Endodermal cell (in vitro differentiated cells): Measurements from ENCODE around the gene CHST9. TPM values are rescaled to one million over a fixed set of nuclear protein-coding genes. Genes with fewer than 3 reads are reported as not detected.

Experiments
- DNase-seq: peaks from one replicate; pipeline ENCODE4 v3.0.0-alpha.2; 2017
- H3K27ac ChIP-seq: 2 replicates; pipeline ENCODE4 v1.5.1; 2013; ENCODE audit warnings: mild to moderate bottlenecking, low read depth, low read length, moderate library complexity
- H3K27me3 ChIP-seq: 2 replicates; pipeline ENCODE4 v1.6.1; 2013; ENCODE audit warnings: mild to moderate bottlenecking, low read length, moderate library complexity; ENCODE audit not compliant: insufficient read depth, control insufficient read depth, poor library complexity, severe bottlenecking
- H3K36me3 ChIP-seq: 2 replicates; pipeline ENCODE4 v1.7.0; 2013; ENCODE audit warnings: mild to moderate bottlenecking, low read length, moderate library complexity; ENCODE audit not compliant: control insufficient read depth, insufficient read depth
- H3K4me1 ChIP-seq: one replicate; pipeline ENCODE4 v1.7.0; 2013; ENCODE audit warnings: low read length; ENCODE audit not compliant: control insufficient read depth, insufficient read depth
- H3K4me3 ChIP-seq: 2 replicates; pipeline ENCODE4 v1.5.1; 2013; ENCODE audit warnings: mild to moderate bottlenecking, low read length, moderate library complexity
- H3K9ac ChIP-seq: 2 replicates; pipeline ENCODE4 v1.6.1; 2013; ENCODE audit warnings: mild to moderate bottlenecking, low read length, moderate library complexity; ENCODE audit not compliant: poor library complexity, severe bottlenecking; ENCODE audit errors: extremely low read depth
- H3K9me3 ChIP-seq: 2 replicates; pipeline ENCODE4 v1.6.1; 2013; ENCODE audit warnings: mild to moderate bottlenecking, low read length, moderate library complexity; ENCODE audit not compliant: control insufficient read depth
- H3K27ac Mint-ChIP-seq: 2 replicates; pipeline ENCODE4 v1.8.0; 2020; ENCODE audit warnings: mixed read lengths
- H3K27me3 Mint-ChIP-seq: 2 replicates; pipeline ENCODE4 v1.8.0; 2021; ENCODE audit warnings: mild to moderate bottlenecking, mixed read lengths; ENCODE audit not compliant: insufficient read depth
- H3K36me3 Mint-ChIP-seq: 2 replicates; pipeline ENCODE4 v1.8.0; 2020; ENCODE audit warnings: low read depth, mixed read lengths
- H3K4me1 Mint-ChIP-seq: 2 replicates; pipeline ENCODE4 v1.8.0; 2020; ENCODE audit warnings: mixed read lengths
- H3K4me3 Mint-ChIP-seq: 2 replicates; pipeline ENCODE4 v1.8.0; 2020; ENCODE audit warnings: mild to moderate bottlenecking, moderate library complexity, mixed read lengths
- H3K9me3 Mint-ChIP-seq: 2 replicates; pipeline ENCODE4 v1.8.0; 2020; ENCODE audit warnings: mild to moderate bottlenecking, mixed read lengths
- CTCF ChIP-seq: fragments of 200-600 bp; sonication (generic); conservative IDR thresholded peaks from 2 replicates; pipeline ENCODE4 v1.5.0; 2021; ENCODE audit warnings: antibody characterized with exemption, mild to moderate bottlenecking
- WGBS, 2 experiments: methylation state at CpG; one replicate each; pipeline versions ENCODE4 v1.1.5 to v1.1.7; 2013; ENCODE audit warnings: missing lambda C conversion rate in 2 of 2, mixed read lengths in 1 of 2; ENCODE audit not compliant: insufficient coverage in 1 of 2, insufficient read length in 1 of 2; 5-methylcytosine and 5-hydroxymethylcytosine counted together
- total RNA-seq, 2 donors: library from RNA; stranded (reverse); fragmentation: NEBNext Ultra II Directional in 1 of 2; extraction: Animal tissue kit (Norgen Biotek cat#: 25700) in 1 of 2; gene quantifications; 2 replicates in 1 of 2; 3 replicates in 1 of 2; pipeline ENCODE4 v1.2.1, GENCODE V29; 2021

CHST9 gene
- total RNA-seq, 2 donors from 2014 or later: 47.5 to 75.8 TPM

- Histone ChIP-seq H3K27ac (no peak overlapping the region), H3K9ac (no peak overlapping the region), H3K4me1 (no peaks in the 10 kb centered on the region), H3K36me3 (no peaks in the 10 kb centered on the region), H3K9me3 (no peaks in the 10 kb centered on the region), H3K4me3 (no peak overlapping the region), H3K27me3 (no peaks in the 10 kb centered on the region)
- Mint-ChIP-seq H3K27ac (no peak overlapping the region), H3K27me3 (no peaks in the 10 kb centered on the region), H3K4me1 (no peaks in the 10 kb centered on the region), H3K9me3 (no peaks in the 10 kb centered on the region), H3K36me3 (peaks cover 16% of the 10 kb centered on the region), H3K4me3 (no peak overlapping the region)
- no peak for TF ChIP-seq CTCF
- no peak for DNase-seq
- 80 to 91% methylated on average over 1 to 2 of the region's 2 CpGs for WGBS, 2 experiments
Observed at GRCh38 chr18:27040796-27041195, 144.3 kb downstream of the CHST9 start.

- Histone ChIP-seq H3K36me3 (no peaks in the 10 kb centered on the region), H3K27me3 (no peaks in the 10 kb centered on the region), H3K4me3 (no peak overlapping the region), H3K4me1 (no peaks in the 10 kb centered on the region), H3K9ac (no peak overlapping the region), H3K9me3 (no peaks in the 10 kb centered on the region), H3K27ac (no peak overlapping the region)
- Mint-ChIP-seq H3K36me3 (peaks cover 13% of the 10 kb centered on the region), H3K27me3 (no peaks in the 10 kb centered on the region), H3K4me1 (peaks cover 16% of the 10 kb centered on the region), H3K27ac (no peak overlapping the region), H3K4me3 (no peak overlapping the region), H3K9me3 (no peaks in the 10 kb centered on the region)
- WGBS, 2 experiments: 89 to 90% methylated on average over 5 of the region's 5 CpGs
- DNase-seq: no peak
- TF ChIP-seq CTCF: no peak
Observed at GRCh38 chr18:27033722-27034121, 151.4 kb downstream of the CHST9 start.

- TF ChIP-seq CTCF: no peak
- 88% methylated on average over 3 to 9 of the region's 9 CpGs for WGBS, 2 experiments
Observed at GRCh38 chr18:27030421-27030820, 154.7 kb downstream of the CHST9 start.

More at GRCh38 chr18:27030421-27030820, 154.7 kb downstream of the CHST9 start:
- Mint-ChIP-seq H3K4me1 (peaks cover 16% of the 10 kb centered on the region), H3K9me3 (no peaks in the 10 kb centered on the region), H3K27ac (no peak overlapping the region), H3K27me3 (no peaks in the 10 kb centered on the region), H3K4me3 (no peak overlapping the region), H3K36me3 (peaks cover 3% of the 10 kb centered on the region)
- Histone ChIP-seq H3K36me3 (no peaks in the 10 kb centered on the region), H3K27ac (no peak overlapping the region), H3K27me3 (no peaks in the 10 kb centered on the region), H3K9me3 (no peaks in the 10 kb centered on the region), H3K9ac (no peak overlapping the region), H3K4me3 (no peak overlapping the region), H3K4me1 (no peaks in the 10 kb centered on the region)
- DNase-seq: no peak
